ENCODE data around the gene TMEM170A.

DNA sequence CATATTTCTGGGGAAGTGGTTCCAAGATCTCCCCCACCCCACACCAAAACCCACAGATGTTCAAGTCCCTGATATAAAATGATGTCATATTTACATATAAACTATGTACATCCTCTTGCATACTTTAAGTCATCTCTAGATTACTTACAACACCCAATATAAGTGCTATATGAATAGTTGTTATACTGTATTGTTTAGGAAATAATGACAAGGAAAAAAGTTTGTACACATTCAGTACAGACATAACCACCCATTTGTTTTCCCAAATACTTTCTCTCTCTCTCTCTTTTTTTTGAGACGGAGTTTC lies 42.7 kb downstream of the TMEM170A start:
- TF ChIP-seq, protein P1, sequence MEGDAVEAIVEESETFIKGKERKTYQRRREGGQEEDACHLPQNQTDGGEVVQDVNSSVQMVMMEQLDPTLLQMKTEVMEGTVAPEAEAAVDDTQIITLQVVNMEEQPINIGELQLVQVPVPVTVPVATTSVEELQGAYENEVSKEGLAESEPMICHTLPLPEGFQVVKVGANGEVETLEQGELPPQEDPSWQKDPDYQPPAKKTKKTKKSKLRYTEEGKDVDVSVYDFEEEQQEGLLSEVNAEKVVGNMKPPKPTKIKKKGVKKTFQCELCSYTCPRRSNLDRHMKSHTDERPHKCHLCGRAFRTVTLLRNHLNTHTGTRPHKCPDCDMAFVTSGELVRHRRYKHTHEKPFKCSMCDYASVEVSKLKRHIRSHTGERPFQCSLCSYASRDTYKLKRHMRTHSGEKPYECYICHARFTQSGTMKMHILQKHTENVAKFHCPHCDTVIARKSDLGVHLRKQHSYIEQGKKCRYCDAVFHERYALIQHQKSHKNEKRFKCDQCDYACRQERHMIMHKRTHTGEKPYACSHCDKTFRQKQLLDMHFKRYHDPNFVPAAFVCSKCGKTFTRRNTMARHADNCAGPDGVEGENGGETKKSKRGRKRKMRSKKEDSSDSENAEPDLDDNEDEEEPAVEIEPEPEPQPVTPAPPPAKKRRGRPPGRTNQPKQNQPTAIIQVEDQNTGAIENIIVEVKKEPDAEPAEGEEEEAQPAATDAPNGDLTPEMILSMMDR (IDR thresholded peaks at IDR 0.05): no peak
- TF ChIP-seq EZH2 (IDR thresholded peaks at IDR 0.05; ENCODE audit: borderline replicate concordance, insufficient read depth, low read depth, low read length, poor library complexity, severe bottlenecking): no peak

Measured in B cell (primary cell).